GM20431 (cell line): ENCODE measurements around the gene ABHD12.
"Not testable (repeated sequence)": the region's sequence is repeated elsewhere in the genome, so short reads cannot be mapped to it uniquely, and the experiment has no call there.

Source experiments
- in situ Hi-C: fragments of 300-500 bp; cut with MseI, MboI; formaldehyde crosslinking; loops from one replicate; pipeline ENCODE4 v1.15.0; 2020; ENCODE audit warnings: low sequenced_read_pairs; ENCODE audit not compliant: unreplicated experiment

The ABHD12 gene

DNA sequence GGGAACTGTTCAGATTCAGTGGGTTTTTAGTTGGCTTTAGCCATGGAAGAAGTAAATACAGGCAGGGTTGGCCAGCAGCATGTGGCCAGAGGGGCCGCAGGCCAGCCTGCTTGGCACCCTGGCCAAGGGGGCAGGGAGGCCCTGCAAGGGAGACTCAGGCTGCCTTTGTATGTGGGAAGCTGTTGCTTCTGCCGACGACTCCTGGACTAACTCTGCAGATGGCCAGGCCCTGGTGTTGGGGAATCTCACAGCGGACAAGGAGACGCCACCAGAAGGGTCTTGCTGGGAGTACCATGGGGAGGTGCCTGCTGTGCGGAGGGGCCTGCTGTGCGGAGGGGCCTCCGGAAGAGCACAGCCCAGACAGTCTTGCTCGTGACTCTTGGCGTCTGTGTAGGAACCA lies 117.6 kb downstream of the ABHD12 start:
- in situ Hi-C loops, result no loop called here

DNA sequence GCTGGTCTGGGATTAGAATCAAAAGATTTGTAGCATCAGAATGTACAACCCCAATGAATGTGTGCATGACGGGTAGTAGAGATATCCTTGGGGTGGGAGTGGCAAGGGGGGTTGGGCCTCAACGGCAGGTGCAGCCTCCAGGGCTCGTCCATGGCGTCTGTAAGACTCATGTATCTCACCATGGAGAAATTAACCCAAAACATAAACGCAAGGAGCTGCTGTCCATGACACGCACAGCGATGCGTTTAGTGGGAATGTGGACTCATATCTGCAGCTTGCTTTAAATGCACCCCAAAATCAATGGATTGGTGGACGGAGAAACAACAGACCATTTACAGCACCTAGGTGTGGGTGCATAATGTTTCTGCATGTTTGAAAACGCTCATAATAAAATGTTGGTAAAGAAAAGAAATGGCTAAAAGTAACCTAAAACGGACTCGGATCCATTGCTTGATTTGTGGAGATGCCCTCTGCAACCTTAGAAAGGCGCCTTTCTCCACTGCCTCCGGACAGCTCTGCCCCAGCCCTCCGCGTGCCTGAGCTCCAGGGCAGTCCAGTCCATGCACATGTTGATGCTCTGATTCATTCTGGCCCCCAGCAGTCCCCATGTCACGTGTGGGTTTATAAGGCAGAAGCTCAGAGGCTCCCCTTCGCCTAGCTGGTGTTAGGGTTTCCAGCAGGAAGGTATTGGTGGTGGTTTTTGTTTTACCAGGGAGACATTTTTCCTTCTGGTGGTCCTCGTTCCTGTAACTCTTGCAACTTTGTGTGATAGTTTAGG lies 118.2 kb downstream of the ABHD12 start:
- in situ Hi-C loops, result no loop called here

DNA sequence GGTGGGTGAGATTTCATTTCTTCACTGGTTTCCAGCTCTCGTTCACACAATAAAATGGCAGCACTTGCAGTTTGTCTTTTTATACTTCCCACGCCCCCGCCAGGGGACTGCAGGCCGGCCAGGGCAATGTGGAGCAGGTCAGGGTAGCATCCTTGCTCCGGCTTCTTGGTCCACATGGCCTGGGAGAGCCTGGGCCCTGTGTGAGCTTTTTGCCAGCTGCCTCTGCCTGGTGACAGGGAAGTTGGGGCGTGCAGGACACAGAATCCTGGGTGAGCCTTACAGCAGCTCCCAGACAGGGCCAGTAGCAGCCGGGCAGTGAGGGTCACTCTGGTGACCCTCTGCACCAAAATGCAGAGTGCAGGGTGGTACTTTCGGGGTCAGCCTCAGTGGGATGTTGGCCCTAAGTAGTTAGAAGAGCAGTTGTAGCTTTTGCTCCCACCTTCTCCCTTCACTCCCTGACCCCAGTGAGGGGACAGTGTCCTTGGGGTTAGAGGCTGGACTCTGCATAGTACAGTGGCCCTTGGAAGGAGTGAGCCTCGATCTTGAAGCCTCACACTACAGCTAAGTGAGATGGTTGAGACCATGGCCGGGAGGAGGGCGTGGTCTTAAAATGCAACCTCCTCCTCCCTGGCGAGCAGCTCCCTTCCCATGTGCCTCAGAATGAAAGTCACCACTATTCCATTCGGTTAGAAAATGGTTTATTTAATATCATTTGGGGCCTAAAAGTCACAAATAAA lies 119.0 kb downstream of the ABHD12 start:
- in situ Hi-C loops, result no loop called here

DNA sequence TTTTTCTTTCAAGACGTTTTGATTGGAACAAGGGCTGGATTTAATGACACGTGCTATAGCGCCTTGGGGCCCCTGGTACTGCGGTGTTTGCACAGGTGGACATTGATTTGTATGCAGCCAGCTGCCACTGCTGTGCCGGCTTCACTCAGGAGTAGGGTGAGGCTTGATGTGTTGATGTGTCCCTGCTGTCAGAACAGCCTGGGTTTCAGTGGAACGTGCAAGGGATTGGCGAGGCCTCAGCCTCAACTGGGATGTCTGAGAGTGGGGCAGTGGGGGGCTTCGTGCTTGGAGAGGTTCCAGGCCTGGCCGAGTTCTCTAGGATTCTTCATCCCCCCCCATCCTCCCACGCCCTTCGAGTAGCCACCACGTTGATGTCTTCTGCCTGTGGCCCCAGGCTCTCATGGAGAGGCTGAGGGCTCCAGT lies 119.8 kb downstream of the ABHD12 start:
- in situ Hi-C loops, result no loop called here

DNA sequence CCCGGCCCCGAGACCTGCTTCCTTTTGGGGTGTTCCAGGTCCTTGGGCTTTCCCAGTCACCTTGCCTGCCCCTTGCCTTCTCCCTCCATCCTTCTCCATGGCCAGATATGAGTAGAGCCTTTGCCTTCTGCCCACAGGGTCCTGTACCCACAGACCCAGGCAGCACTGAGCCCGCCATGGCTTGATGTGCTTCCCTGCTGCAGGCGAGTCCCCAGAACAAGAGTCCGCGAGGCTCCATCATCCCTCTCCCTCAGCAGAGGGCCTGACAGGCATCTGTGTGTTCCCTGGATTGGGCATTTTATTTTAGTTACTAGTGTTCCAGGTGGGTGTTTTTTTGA lies 120.8 kb downstream of the ABHD12 start:
- in situ Hi-C loops, result no loop called here

DNA sequence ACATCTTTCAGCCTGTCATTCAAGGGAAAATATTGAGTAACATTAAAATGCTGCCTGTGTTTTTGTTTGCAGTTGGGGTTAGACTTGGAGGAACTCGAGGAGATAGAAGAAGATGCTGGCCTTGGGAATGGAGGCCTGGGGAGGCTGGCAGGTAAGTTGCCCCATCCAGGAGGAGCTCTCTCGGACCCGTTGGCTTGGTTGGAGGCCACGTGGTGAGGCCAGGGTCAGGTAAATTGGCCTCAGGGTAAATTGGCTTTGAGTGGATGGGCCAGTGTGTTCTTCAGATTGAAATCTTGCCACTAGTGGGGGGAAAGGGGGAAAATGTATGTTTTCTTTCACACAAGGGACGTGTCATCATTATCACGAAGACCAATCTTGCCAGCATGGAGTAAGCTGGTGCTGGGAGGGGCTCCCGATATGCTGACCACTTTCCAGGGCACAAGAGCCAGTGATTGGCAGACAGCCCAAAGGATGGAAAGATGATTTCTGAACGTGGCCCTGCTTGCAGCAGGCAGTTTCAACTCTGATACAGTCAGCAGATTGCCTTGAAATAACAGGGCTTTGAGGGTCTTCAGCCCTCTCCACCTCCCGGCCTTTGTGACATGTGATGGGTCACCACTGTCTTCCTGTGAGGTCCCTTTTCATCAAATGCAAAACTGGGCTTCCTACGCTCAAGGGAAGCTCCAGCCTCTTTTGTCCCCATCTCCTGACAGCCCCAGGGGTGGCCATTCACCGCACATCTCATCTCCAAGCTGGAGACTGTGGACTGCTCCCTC lies 121.4 kb downstream of the ABHD12 start:
- in situ Hi-C loops, result no loop called here

DNA sequence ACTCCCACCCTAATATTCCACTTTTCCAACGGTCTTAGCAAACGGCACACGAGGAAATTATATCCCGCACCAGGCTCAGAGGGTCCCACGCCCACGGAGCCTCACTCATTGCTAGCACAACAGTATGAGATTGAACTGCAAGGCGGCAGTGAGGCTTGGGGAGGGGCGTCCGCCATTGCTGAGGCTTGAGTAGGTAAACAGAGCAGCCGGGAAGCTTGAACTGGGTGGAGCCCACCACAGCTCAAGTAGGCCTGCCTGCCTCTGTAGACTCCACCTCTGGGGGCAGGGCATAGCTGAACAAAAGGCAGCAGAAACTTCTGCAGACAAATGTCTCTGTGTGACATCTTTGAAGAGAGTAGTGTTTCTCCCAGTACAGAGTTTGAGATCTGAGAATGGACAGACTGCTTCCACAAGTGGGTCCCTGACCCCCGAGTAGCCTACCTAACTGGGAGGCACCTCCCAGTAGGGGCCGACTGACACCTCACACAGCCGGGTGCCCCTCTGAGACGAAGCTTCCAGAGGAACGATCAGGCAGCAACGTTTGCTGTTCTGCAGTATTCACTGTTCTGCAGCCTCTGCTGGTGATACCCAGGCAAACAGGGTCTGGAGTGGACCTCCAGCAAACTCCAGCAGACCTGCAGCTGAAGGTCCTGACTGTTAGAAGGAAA lies 129.7 kb downstream of the ABHD12 start:
- in situ Hi-C loops, result not testable (repeated sequence)

DNA sequence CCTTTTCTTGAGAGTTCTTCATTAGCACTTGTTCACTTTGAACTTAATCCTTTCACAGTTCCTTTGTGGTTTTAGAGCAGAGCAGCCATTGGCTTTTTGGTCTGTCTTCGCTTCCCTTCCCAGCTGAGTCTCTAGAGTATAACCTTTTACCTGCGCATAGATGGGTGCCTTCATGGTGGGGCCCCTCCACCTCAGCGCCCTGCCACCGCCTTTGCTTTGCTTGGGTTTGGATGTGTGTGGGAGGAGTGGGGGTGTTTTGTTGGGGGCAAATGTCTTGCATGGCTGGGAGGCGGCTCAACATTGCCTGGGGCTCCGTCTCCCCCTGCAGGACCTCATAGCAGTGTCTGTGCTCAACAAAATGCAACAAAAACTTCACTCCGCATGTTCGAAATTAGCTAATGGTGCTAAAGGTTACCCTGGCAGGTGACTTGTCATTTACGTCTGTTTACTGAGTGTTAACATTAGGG lies 130.8 kb downstream of the ABHD12 start:
- in situ Hi-C loops, result no loop called here

DNA sequence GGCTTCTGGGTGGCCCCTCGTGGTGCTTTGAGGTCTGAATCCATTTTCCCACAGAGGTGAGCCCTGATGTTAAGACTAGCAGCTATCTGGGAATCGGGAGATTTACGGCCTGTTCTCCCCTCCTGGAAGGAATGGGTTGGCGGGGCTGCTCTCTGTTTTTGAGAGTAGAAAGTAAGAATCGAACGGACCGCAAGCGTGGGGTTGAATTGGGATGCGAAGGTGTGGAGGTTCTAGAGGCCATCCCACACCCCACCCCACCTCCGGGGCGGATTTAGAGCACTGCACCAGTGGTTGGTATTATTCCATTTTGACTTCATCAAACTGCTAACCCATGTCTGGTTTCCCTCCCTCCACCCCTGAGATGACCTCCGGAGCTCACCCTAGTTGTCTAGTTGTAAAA lies 131.3 kb downstream of the ABHD12 start:
- in situ Hi-C loops, result no loop called here

DNA sequence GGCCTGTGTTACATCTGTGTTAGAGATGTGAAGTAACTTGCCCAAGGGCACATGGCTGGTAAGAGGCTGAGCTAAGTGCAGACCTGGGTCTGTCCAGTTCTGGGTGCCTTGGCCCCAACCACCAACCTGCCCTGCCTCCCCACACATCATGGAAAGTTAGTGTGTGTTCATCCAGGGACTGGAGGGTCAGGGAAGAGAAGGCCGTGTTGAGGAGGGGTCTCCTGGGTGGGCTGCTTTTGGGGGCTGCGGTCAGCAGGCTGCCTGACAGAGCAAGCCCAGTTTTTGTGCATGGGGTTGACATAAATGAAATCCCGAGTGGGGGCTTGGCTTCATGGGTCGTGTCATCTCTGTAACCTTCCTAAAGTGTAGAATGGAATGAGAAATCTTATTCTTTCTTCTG lies 131.8 kb downstream of the ABHD12 start:
- in situ Hi-C loops, result no loop called here

DNA sequence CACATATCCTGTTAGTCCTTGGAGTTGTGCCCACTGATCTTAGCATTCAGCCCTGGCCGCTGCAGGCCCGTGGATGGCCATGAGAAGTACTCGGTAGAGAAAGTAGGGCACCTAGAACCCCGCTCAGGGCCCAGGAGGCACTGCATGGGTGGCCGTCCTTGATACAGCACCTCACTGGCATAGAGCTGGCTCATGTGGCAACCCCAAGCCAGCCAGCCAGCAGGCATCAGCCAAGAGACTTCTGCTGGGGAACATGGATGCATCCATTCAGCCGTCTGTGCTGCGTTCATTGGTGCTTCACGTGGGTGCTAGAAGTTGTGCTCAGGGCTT lies 132.2 kb downstream of the ABHD12 start:
- in situ Hi-C loops, result no loop called here

DNA sequence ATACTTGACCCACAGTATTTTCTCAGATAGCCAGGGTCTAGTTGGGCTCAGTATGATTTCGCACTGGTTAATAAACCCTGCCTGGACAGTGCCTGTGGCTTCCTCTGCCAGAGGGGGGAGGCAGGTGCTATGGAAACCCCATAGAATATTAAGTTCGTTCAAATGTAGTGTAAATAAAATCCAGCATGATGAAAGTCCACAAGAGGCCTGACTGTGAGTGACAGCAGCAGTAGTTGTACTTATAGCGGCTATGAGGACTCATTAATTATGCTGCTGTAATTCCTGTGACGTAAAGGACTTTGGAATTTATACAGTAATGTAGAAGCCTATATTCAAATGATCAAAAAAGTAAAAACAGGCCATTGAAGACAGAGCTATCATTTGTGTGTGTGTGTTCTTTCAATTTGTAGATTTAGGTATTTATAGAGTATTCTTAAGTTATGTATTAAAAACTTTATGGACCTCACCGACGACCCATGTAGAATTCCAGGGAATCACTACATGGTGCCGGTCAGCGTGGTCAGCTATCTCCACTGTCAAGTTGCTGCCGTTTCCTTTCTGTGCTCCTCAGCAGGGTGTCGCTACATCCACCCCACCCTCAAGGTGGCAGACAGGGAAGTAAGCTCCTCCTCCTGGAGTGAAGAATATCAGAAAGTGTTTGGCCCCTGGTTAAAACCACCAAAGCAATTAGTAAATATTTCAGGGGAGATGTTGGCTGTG lies 132.7 kb downstream of the ABHD12 start:
- in situ Hi-C loops, result no loop called here

DNA sequence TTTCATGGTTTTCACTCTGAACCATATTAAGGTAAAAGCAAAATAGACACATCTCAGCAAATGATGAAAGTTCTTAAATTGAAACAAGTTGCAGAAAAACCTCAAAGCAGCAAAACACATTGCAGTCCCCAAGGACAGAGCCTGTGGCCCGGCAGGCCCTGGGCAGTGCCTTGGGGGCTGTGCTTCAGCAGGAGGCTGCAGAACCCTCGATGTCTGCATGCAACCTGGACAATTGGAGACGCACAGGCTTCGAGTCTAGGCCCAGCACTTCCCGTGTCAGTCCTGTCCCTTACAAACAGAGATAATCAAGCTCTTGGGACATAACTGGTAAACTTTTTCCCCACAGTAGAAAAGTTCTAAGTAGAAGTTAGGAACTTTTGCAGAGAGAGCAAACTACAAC lies 133.5 kb downstream of the ABHD12 start:
- in situ Hi-C loops, result no loop called here

DNA sequence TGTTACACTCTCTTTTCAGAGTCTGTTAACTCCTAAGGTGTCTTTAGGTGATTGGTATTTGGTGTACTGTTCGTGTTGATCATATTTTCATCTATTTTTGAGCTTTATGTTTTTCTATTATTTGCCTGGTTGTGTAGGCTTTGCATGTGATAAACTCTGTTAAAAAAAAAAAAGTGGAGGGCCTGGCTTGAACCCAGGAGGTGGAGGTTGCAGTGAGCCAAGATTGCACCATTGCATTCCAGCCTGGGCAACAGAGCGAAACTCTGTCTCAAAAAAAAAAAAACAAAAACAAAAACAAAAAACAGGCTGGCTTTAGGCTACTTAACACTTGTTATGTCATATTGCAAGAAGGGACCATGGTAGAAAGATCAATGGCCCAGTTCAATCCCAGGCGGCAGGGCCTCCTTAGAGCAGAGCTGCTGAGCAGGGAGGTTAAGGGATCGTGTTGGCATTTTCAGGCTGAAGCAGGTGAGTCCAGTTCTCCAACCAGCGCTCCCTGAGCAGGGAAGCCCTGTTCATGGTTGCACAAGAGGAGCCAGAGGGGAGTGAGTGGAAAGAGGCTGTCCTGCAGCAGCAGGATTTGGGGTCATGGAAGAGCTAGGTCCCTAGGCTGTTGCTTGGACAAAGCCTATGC lies 134.3 kb downstream of the ABHD12 start:
- in situ Hi-C loops, result no loop called here

DNA sequence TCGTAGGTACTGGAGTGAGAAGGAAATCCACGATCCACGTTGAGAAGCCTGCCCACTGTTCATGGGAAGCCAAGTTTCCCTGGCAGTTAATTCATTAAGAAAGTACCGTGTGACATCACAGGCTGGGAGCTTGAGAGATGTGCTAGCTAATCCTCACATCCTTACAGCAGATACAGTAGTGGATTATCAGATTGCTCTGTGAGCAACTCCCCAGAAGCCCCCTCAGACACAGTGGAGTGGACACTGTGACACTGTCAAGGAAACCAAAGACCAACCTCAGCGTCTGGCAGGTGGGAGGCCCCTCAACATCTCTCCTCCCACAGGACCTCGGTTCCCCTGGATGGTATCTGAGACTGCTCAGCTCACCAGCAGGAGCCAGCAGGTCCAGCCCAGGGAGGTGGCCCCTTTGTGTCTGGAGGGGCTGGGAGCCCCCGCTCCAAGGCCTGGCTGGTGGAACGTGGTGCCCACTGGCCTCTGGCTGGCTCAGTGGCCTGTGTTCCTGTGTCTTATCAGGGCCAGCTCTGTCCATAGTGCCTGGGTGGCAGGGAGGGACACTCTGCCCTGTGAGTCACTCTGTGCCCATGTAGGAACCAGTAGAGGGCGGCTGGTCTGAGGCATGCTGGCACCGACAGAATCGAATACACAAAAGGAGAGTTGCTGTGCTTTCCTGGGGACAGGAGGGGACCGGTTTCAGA lies 135.5 kb downstream of the ABHD12 start:
- in situ Hi-C loops, result no loop called here

DNA sequence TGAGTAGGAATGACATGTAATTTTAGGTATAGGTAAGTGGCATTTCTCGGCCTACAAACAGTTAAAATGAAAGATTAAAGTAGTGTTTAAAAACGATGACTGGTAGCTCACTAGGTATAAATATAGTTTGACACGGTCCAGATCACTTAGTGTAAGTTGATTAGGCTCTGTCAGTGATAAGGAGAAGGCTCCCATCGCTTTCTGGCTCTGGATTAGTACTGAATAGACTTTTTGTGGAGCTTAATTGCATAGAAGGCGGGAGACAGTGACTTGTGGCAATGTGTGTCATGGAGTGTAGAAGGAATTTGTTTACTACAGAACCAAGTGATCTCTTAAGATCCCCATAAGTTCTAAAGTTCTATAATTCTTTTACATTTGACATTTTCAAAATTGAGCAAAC lies 136.1 kb downstream of the ABHD12 start:
- in situ Hi-C loops, result no loop called here

DNA sequence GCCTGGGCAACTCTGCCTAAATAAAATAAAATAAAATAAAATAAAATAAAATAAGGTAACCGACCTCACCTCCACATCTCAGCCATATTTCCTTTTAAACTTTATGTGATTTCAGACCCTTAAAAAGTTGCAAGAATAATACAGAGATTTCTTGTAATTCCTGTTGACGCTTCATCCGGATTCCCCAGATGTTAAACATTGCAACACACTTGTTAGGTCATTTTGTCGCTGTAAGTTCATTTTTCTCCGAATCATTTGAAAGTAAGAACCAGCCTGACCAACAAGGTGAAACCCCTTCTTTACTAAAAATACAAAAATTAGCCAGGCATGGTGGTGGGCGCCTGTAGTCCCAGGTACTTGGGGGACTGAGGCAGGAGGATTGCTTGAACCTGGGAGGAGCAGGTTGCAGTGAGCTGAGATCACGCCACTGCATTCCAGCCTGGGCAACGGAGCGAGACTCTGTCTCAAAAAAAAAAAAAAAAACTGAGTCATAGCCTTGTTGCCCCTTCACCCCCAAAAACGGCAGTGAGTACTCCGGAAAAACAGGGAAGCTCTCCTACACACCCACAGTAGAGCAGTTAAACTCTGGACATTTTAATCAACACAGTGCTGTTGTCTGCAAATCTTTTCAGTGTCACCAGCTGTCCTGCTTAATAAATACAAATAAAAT lies 136.9 kb downstream of the ABHD12 start:
- in situ Hi-C loops, result no loop called here

DNA sequence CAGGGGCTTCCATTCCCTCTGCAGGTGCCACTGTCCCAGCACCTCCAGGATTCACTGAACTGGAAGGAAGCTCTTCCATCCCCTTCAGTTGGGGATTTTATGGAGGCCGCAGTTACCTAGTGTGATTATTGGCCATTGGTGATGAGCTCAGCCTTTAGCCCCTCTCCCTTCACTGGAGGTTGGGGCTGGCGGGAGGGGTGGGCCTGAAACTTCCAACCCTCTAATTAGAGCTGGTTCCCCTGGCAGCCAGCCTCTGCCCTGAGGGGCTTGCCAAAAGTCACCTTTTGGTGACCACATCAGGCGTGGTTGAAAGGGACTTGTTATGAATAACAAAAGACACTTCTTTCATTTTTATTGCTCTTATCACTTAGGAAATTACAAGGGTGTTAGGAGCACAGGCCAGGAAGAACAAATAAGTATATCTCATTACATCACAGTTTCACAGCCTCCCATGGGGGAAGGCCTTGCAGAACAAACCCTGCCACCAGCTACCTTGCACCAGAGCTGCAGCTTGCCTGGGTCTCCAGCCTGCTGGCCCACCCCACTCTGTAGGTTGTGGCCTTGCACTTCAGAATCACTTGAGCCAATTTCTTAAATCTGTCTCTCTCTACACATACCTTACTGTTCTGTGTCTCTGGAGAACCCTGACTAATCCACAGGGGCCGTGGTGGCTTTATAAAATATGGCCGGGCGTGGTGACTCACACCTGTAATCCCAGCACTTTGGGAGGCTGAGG lies 137.8 kb downstream of the ABHD12 start:
- in situ Hi-C loops, result no loop called here
